OCI-LY3 (cell line): ENCODE data around the gene PTX4.

ENCODE experiments used
- CTCF ChIP-seq: fragments of 200-600, 300-600 bp; sonication (generic); IDR thresholded peaks from 2 replicates; pipeline ENCODE4 v1.5.1; 2014; ENCODE audit warnings: antibody characterized with exemption, low read length, low read depth
- EZH2phosphoT487 ChIP-seq: fragments of 200-600 bp; shearing (Covaris generic); IDR thresholded peaks from 2 replicates; pipeline ENCODE4 v1.6.1; 2018; ENCODE audit warnings: antibody characterized with exemption, mixed run types, low read depth

- TF ChIP-seq CTCF (no peak), EZH2phosphoT487 (no peak)
Observed at GRCh38 chr16:1501630-1502029, 12.9 kb upstream of the PTX4 start.
